NOMO-1 (cell line): ENCODE results near the gene SOBP.

Source experiments
- DNase-seq, 2 experiments: peaks; one replicate each; lab custom pipeline; 2025; ENCODE audit not compliant: unreplicated experiment in 2 of 2; lab: John Stamatoyannopoulos, UW

The SOBP gene

GRCh38 chr6:107706516-107707115 lies 216.7 kb downstream of the SOBP start:
- no peak for DNase-seq

DNA sequence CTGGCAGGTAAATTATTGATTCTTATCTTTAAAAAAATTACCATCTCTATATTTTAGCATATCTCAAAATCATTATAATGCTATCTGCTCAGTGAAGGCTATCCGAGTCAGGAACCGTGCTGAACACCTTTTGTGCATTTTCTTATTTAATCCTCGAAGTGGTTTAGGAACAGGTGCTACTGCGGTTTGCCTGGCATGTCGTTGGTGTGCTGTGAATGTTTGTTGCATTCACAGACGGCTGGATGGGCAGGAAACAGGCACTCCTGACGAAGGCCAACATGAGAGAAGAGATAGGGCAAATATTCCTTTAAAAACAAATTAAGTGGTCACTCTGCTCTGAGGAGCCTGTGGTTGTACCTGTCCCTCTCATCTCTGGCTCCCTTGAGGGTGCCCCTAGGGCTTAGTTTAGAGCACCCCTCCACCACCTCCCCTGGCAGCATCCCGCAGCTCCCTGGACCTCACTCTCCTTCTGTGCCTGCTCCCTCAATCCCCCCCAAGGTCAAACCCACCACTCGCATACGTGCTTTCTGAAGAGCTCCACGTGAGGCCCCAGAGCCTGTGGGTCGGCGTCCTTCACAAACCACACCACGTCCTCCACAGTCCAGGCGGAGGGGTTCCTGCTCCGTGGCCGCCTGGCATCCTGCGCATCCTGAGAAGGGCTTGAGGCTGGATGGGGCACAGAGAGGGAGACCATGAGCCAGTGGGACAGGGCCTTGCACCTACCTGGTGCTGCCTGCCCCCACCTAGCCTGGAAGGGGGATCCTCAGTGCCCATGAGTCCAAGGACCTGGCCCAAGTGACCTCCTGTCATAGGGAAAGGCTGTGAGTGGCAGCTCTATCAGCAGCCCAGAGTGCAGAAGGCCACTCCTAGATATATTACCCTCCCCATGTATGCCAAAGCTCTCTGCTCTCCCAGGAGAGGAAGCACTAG lies 217.7 kb downstream of the SOBP start:
- DNase-seq = no peak

DNA sequence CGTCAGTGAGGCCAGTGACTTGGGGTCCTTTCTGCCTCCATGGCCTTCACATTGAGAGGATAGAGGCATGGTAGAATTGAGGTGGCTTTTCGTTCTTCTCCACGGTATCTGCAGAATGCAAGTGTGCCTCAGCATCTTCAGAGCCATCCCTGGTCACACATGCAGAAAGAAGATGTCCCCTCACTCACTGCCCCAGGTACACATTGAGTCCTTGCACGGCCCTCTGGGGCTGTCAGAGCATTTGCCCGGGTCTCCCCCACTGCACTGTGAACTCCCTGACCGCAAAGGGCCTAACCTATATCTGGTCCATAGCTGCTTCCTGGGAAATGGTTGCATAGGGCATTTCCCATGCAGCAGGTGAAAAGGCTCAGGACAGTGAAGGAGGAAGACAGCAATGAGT lies 218.5 kb downstream of the SOBP start:
- no peak for DNase-seq

GRCh38 chr6:107709341-107709740 lies 219.4 kb downstream of the SOBP start:
- DNase-seq = no peak
